GM18517 (cell line): ENCODE results near the gene CRB3.

Experiments
- ATAC-seq: cut with Tn5 transposase; IDR thresholded peaks from one replicate; pipeline ENCODE4 v1.9.1; 2021; ENCODE audit warnings: mild to moderate bottlenecking, moderate library complexity; ENCODE audit not compliant: unreplicated experiment

The CRB3 gene

DNA sequence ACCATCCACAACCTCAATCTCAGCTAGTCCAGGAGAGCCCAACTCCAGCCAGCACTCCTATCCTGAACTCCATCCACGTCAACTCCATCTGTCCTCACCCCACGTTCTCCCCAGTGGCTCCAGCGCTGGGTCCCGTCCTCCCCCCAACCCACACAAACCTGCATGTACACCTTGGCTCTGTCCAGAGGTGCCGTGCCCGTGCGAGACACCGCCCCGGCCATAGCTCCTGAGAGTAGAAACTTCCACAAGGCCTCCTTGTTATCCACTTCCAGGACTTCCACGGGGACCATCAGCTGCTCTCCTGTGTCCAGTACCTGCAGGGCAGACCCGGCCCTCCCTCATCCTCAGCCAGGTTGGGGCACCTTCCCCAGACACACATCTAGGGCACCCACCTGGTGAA lies 32.2 kb upstream of the CRB3 start:
- ATAC-seq: no peak

DNA sequence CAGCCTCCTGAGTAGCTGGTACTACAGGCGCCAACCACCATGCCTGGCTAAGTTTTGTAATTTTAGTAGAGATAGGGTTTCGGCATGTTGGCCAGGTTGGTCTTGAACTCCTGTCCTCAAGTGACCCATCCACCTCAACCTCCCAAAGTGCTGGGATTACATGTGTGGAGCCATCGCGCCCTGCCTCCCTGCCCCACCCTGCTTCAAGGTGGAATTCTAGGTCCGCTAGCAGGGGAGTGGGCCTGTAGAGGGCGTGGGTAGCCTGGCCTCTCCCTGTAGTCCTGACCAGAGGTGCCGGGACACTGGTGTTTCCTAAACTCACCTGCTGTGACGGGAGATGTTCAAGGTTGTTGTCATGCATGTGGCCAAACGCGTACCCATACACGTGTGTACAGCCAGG lies 30.9 kb upstream of the CRB3 start:
- ATAC-seq: no peak

DNA sequence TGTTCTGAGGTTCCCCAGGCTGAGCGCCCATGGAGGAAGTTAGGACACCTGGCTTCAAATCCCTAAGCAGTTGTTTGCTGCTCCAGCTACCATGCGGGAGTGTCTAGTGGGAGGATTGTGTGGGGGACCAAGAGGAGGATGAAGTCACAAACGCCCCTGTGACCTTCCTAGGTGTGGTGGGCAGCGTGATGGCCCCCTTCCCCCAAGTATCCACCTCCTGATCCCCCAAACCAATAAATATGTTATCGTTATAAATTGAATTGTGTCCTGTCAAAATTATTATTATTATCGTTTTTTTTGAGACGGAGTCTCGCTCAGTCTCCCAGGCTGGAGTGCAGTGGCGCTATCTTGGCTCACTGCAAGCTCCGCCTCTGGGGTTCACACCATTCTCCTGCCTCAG lies 30.4 kb upstream of the CRB3 start, which contains the start of gene SLC25A41:
TSS of gene SLC25A41 (minus strand) at position 101 of the 400 bp plus-strand sequence. CDS start at position 31, 70 bp downstream.
- ATAC-seq: no peak

DNA sequence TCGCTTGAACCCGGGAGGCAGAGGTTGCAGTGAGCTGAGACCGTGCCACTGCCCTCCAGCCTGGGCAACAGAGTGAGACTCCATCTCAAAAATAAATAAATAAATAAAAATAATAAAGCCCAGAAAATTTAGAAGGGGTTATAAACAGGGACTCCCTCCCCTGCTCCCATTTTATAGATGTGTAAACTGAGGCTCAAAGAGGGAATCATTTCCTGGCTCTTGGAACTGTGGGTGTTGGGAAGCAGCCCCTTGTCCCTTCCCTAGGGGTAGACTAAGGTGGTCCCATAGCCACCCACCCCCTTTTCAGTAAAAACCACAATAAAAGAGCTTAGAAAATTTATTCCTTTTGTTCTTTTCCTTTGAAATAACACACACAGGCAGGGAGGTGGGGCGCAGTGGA lies 24.3 kb upstream of the CRB3 start:
- no peak for ATAC-seq

DNA sequence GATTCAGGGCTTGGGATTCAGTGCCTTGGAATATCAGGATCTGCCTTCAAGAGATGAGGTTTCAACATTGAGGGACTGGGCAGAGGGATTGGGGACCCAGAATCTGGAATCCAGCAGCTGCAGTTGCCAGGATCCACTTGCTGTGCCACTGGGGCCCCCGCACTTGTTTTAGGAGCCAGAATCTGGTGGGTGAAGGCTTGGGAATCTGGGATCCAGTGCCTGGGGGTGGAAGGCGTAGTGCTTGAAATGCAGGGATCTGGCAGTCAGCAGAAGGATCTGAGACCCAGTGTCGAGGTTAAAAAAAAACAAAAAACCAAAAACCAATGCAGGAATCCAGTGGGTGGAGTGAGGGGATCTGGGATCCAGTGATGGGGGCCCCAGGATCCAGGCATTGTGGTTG lies 23.2 kb upstream of the CRB3 start:
- no peak for ATAC-seq

DNA sequence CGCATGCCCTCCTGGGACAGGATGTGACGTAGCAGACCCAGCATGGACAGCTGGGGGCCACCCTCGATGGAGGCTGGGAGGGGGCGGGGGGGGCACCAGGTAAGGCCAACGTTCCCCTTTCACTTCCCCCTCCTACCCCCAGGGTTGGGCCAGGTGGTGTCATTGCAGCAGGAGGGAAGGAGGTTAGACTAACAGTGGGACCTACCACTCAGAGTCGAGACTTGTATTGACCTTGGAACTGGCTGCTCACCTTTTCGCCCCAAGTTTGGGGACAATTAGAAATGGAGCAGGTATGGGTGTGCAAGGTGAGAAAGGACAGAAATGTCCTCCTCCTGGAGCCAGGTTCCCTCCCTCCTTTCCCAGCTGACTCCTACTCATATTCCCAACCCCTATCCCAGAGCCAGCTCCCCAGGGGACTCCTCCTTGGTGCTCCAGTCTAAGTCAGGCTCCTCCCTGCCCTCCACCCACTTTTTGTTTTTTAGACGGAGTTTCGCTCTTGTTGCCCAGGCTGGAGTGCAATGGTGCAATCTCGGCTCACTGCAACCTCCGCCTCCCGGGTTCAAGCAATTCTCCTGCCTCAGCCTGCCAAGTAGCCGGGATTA lies 21.9 kb upstream of the CRB3 start:
- no peak for ATAC-seq

DNA sequence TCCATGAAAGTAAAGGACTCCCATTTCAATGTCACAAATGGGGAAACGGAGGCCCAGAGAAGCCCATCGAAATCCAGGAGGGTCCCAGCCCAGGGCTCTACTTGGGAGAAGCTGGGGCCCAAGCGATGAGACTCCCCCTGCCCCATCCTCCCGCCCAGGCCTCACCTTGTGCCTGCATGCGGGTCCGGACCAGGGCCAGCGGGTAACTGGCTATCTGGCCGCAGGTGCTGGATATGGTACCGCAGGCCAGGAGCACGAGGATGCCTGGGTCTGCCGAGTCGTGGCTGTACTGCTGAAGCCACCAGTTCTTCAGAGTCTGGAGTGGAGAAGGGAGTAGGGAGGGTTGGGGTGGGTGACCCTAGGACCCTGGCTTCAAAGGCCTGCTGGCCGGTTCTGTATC lies 20.1 kb upstream of the CRB3 start:
- ATAC-seq: no peak

DNA sequence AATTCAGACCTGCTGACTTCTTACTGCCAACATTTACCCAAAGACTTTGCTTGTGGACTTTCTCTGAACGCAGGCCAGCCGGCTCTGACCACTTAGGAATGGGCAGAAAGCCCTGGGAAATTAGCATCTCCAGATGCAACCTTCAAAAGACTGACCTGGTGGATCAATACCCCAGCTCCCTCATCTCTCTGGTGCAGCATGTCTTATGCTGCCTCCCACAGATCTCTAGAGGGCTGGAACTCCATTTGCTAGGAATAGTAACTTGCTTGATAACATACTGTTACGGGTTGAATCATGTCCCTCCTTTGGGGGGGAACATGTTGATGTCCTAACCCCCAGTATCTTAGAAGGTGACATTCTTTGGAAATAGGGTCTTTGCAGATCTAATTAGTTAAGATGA lies 17.6 kb upstream of the CRB3 start:
- no peak for ATAC-seq

DNA sequence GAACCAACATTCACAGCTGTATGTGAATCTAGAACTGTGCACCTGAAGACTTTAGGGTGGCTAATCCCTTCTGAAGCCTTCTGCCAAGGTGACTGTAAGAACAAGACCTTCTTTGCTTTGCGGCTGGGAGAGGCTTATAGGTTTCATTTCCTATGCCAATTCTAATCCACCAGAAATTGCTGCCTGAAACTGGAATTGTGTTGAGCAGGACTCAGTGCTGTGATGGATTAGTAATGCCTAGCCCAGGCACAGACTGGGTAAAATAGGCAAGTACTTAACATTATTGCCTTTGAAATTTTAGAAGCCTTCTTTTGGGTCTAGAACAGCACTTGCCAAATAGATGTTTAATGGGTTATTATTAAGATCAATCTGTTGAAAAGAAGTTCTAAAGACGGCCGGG lies 16.0 kb upstream of the CRB3 start:
- ATAC-seq: no peak

DNA sequence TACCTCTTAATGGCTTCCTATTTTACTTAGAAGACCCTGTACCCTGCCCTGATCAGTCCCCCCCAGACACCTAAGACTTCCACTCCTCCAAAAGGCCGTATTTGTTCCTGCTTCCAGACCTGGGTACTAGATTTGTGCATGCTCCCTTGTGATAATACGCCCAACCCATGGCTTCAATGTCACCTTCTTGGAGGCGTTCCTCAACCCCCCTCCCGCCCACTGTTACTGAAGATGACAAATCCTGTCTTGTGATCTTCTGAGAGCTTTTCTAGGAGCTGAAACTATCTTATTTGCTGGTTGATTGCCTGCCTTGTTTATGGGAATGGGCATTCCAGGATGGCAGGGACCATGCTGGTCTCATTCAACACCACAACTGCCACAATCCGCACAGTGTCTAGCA lies 13.9 kb upstream of the CRB3 start:
- no peak for ATAC-seq

DNA sequence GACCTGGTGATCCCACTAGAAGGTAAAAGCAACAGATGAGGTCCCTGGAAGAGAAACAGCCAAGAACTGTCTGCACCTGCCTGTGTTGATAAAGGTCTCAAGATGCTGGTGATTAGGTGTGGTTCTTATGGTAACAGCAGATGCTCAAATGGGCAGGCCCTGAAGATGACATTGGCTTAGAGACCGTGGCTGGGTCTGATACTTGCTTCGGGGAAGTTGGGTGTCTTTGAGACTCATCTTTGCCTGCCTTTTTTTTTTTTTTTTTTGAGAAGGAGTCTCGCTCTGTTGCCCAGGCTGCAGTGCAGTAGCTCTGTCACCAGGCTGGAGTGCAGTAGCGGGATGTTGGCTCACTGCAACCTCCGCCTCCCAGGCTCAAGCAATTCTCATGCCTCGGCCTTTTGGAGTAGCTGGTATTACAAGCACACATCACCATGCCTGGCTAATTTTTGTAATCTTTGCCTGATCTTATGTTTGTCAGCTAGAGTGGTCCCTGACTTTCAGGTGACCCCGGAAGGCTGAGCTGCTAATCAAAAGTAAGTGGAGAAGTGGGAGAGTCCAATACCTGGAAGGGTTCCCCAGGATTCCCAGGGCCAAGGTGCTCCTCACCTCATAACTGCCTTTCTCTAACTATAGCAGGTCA lies 12.4 kb upstream of the CRB3 start:
- no peak for ATAC-seq

DNA sequence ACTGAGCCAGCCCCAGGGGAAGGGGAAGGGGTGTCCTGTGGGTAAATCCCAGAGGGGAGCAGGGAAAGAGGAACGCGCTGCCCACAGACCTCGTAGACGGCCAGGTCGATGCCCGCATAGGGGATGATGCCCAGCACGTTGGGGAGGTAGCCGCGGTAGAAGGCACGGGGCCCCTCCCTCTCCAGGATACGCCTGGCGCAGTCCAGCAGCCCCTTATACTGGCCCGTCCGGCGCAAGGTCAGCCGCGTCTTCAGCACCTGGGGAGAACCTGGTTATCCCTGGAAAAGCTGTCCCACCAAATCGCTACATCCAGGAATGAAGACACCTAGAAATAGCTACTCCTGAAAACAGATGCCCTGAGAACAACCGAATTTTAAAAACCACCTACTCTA lies 11.9 kb upstream of the CRB3 start:
- ATAC-seq: no peak

DNA sequence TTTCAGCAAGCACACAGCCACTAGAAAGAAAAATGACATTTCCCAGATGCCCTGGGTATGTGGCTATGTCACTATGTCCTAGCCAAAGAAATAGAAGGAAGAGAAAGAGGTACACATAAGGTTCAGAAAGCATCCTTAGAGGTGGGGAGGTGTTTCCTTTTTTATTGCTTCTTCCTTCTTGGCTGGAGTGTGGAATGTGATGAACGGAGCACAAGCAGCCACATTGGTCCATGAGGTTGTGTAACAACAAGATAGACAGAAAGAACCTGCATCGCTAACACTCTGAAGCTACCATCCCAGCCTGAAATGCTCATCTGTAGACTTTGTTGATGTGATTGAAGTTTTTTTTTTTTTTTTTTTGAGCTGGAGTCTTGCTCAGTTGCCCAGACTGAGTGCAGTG lies 11.2 kb upstream of the CRB3 start:
- ATAC-seq: no peak

DNA sequence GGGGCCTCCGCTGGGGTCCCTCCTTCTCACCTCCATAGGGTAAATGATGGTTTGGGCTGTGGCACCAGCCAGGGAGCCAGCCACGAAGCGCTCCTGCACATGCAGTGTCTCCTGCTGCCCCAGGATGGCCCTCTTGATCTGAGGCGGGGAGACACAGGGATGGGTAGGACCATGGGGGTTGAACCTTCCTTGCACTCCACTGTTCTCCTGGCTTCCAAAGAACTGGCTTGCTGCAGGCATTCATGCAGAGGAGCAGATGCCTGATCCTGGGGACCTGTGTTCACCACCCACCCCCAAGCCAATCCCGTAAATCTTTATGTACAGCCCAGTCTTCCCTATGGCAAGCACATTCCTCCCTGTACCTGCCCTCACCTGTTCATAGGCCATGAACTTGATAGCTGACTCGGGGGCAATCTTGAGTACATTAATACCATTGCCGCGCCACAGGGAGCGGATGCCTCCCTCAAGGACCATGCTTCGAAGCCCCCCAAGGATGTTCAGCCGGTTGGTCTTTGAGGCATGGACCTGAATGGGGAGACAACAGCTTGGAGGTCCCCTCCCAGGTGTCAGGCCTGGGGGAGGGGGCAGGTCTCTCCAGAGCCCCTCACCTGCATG lies 10.0 kb upstream of the CRB3 start:
- ATAC-seq: no peak

DNA sequence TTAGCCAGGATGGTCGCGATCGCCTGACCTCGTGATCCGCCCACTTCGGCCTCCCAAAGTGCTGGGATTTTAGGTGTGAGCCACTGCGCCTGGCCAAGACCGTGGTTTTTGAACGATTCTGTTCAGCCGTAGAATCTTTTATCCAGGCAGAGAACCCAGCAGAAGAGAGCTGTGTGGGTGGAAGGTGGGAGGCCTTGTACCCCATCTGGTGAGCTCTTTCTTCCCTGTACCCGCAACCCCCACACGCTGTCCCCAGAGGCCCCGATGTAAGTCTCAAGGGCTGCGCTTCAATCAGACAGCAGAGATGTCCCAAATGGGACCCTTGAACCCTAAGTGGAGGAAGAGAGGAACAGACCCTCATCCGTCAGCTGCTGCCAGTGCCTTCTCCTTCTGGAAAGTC lies 8.1 kb upstream of the CRB3 start:
- ATAC-seq: no peak

DNA sequence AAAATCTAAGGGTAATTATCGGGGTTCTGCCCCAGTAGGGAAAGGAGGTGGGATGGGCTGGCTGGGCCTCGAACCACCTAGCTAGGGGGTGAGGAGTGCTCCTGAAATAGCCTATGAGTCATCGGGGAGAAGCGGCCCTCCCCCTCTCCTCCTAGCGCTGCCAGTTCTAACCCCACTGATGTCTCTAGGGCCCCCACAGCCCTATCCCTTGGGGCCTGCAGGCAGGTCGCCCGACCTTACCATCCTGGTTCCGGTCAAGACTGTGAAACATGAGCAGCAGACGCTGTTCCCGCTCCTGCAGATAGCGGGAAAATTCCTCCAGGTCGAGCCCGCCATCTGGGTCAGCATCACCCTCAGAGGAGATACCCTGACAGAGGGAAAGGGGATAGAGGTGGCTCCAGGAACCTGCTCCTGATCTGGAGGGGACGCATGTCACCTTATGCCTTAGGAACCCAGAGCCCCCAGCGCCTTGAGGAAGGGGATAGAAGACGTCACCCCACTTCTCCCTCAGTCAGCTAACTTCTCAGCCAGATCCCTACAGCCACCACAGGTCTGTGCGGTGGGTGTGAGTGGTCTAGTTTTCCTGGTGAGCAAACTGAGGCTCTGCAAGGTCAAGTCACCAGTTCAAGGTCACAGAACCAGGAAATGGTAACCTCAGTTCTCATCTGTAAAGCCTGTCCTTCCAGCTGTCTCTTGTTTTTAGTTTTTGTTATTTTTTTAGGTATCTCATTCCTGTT lies 5.9 kb upstream of the CRB3 start:
- no peak for ATAC-seq

DNA sequence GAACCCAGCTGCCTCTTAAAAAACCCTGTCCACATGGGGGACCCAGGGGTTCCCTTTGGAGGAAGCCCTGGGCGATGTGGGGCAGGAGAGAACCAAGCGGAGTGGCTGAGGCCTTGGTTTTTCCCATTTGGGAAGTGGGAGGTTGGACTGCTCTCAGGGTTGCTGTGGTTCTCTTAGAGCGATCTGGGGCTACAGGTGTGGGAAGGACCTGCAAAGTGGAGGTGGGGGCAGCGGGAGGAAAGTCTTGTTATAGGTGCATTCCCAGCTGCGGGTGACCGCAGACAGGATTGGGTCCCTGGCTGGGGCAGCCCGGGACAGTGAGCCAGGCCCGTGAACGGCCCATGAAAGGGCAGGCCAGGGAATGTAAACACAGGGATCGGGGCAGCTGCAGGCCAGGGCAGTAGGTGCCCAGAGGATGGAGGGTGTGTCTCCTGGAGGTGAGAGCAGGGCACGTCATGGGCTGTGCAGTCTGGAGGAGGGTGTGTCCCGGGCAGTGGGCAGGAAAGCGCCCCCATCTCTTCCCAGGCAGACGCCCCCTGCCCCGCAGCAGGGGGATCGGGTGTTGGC lies 5.3 kb upstream of the CRB3 start:
- no peak for ATAC-seq

DNA sequence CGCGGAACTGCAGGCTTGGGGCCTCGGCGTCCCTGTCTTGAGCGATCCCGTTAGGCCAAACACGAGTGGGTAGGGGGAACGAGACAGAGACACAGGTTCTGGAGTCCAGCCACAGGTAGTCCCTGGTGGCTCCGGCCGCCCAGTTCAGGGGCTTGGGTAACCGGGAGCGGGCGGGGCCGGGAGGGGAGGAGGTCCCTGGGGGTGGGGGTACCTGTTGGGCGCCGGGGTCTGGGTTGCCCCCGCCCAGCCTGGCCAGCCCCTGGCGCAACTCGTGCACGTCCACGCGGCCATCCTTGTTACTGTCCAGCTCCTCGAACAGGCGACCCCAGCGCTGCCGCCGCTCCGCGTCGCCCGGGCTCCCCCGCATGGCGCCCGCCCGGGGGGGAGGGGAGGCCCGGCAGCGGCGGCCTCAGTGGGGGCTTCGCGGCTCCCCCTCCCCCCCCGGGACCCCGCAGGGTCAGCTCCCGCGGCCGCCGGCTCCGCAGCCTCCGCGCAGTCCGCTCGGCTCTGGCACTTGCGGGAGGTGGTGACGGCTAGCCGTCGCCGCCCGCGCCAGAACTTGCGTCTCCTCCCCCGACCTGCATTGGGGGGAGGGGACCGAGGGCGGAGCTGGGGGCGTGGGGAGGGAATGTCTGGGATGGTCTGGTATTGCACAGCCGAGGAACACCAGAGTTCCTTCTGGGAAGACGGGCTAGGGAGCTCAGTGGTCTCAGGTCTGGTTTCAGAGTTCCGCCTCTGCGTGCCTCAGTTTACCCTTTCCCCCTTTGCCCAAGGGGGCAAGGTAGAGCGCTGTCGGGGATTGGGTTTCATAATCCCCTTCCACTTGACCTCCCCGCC lies 4.6 kb upstream of the CRB3 start, which contains the start of gene SLC25A23:
TSS of gene SLC25A23 (minus strand) at position 531 of the 837 bp plus-strand sequence. CDS start at position 367, 164 bp downstream.
- peak; percentile 15 for ATAC-seq

DNA sequence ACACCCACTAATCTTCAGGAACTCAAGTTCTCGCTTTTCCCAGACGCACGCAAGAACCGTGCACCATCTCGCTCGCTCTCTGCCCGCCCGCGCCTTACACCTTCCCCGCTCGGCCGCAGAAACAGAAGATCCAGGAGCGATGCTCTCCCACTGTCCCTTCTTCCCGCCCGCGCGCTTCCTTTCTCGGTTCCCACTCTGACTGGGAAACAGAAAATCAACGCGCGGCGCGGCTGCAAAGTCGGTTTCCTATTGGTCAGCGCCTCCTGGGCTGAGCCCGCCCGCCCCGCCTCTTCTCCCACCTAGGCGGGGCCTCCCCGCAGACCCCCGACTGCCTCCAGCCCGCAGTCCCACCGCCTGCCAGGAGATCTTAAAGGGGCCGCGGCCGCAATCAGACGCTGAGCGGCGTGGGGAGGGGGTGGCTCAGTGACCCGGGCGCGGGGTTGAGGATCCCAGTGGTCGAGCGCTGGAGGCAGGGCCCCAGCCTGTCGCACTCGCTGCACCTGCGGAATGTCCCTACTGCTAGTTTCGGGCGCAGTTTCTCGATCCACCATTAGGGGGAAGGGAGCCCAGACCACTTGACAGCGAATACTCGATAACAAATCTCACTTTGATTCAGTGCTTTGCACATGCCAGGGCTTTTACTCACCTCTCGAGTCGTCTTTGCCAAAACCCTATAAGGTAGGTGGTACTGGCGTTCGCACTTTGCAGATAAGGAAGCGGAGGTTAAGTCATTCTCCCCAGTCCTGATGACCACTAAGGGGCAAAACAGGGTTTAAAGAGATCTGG lies 3.8 kb upstream of the CRB3 start:
- peak; percentile 72 for ATAC-seq

DNA sequence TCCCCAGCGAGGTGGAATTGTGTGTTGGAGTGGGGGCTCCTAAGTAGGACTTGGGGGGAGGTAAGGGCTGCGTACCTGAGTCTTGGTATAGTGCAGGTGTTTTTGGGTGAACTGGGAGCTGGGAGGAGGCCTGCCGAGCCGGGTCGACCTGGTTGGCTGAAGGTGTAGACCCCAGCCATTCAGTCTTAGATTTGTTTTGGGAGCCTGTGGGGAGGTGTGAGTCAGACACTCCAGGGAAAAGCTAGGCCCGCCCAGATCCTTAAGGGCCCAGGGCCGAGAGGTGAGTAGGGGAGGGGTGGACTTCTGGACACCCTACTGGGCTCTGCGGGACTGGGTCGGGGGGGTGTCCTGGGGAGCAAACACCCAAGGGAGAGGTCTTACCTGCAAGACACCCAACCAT lies 935 bp downstream of the CRB3 start:
- no peak for ATAC-seq
